PC-3 (cell line): Measurements from ENCODE around the gene MET. TPM values are rescaled to one million over a fixed set of nuclear protein-coding genes. Genes with fewer than 3 reads are reported as not detected.

ENCODE experiments used
- ATAC-seq: fragments of 200-7000 bp; cut with Tn5 transposase; 2 replicates; pipeline ENCODE4 v1.9.1; 2020; ENCODE audit warnings: mild to moderate bottlenecking, moderate library complexity
- BruUV-seq: library from RNA; stranded (reverse); fragments of 400-500 nt; replicated peaks from 2 replicates; lab custom pipeline; 2021; lab: Mats Ljungman, UMichigan
- CTCF ChIA-PET: fragments of 300-600 bp; sonication (Branson Sonifier 250); formaldehyde crosslinking; loops from one replicate; lab custom pipeline; 2022; ENCODE audit warnings: antibody characterized with exemption; lab: Charles Lee
- POLR2A ChIA-PET: fragments of 300-600 bp; sonication (Branson Sonifier 250); formaldehyde crosslinking; loops from one replicate; lab custom pipeline; 2022; ENCODE audit warnings: antibody characterized with exemption; ENCODE audit not compliant: unreplicated experiment; lab: Charles Lee
- DNase-seq: peaks from one replicate; pipeline ENCODE4 v3.0.0-alpha.2; 2015
- H2AFZ ChIP-seq: fragments of 300-600 bp; sonication (generic); 2 replicates; pipeline ENCODE4 v1.6.0; 2016; ENCODE audit warnings: antibody characterized with exemption, low read length
- H3F3A ChIP-seq: fragments of 300-600 bp; sonication (generic); one replicate; pipeline ENCODE4 v1.6.0; 2017; ENCODE audit warnings: antibody characterized with exemption, low read length, control low read depth, mild to moderate bottlenecking; ENCODE audit not compliant: unreplicated experiment
- H3K27ac ChIP-seq: fragments of 300-600 bp; sonication (generic); 2 replicates; pipeline ENCODE4 v1.5.1; 2016; ENCODE audit warnings: mild to moderate bottlenecking, low read length
- H3K27me3 ChIP-seq: fragments of 300-600 bp; sonication (generic); 2 replicates; pipeline ENCODE4 v1.6.1; 2016; ENCODE audit warnings: low read length, mixed read lengths
- H3K36me3 ChIP-seq: fragments of 300-600 bp; sonication (generic); 2 replicates; pipeline ENCODE4 v1.6.1; 2016; ENCODE audit warnings: low read depth, mixed run types, low read length, mixed read lengths
- H3K4me1 ChIP-seq: fragments of 300-600 bp; sonication (generic); 2 replicates; pipeline ENCODE4 v1.5.1; 2016; ENCODE audit warnings: low read length; ENCODE audit not compliant: insufficient read depth
- H3K4me2 ChIP-seq: fragments of 300-600 bp; sonication (generic); 2 replicates; pipeline ENCODE4 v1.6.0; 2016; ENCODE audit warnings: low read length
- H3K4me3 ChIP-seq: fragments of 300-600 bp; sonication (generic); 2 replicates; pipeline ENCODE4 v1.5.1; 2016; ENCODE audit warnings: mild to moderate bottlenecking, low read length, mixed read lengths
- H3K79me2 ChIP-seq: fragments of 300-600 bp; sonication (generic); 2 replicates; pipeline ENCODE4 v1.6.1; 2017; ENCODE audit warnings: low read length, mixed read lengths
- H3K9ac ChIP-seq: fragments of 300-600 bp; sonication (generic); 2 replicates; pipeline ENCODE4 v1.6.0; 2016; ENCODE audit warnings: mild to moderate bottlenecking, low read length
- H3K9me2 ChIP-seq: fragments of 300-600 bp; sonication (generic); replicated peaks from 2 replicates; pipeline ENCODE4 v1.6.1; 2016; ENCODE audit warnings: mixed run types, low read length, mixed read lengths
- H3K9me3 ChIP-seq: fragments of 300-600 bp; sonication (generic); 2 replicates; pipeline ENCODE4 v1.6.1; 2016; ENCODE audit warnings: low read length, mixed read lengths
- H4K20me1 ChIP-seq: fragments of 300-600 bp; sonication (generic); 2 replicates; pipeline ENCODE4 v1.6.1; 2016; ENCODE audit warnings: low read length, mixed read lengths
- EZH2 ChIP-seq: fragments of 300-600 bp; sonication (generic); IDR thresholded peaks from one replicate; pipeline ENCODE4 v1.6.1; 2017; ENCODE audit warnings: antibody characterized with exemption, mild to moderate bottlenecking, low read length; ENCODE audit not compliant: unreplicated experiment
- EZH2phosphoT487 ChIP-seq: fragments of 300-600 bp; sonication (generic); IDR thresholded peaks from 2 replicates; pipeline ENCODE4 v1.6.1; 2018; ENCODE audit warnings: mild to moderate bottlenecking, antibody characterized with exemption, low read length, borderline replicate concordance
- intact Hi-C: fragments of 100-400 bp; cut with micrococcal nuclease; formaldehyde crosslinking; loops from 2 replicates; pipeline ENCODE4 v1.9.0; 2023
- total RNA-seq: library from RNA; depleted of rRNA; stranded (reverse); fragments of >200 nt; gene quantifications from 2 replicates; pipeline ENCODE4 v1.2.3, GENCODE V29; 2014
- TF ChIP-seq, protein P1 (sequence below): fragments of 300-600 bp; sonication (generic); conservative IDR thresholded peaks from 2 replicates; pipeline ENCODE4 v1.5.1; 2017; ENCODE audit warnings: antibody characterized with exemption, low read depth, mild to moderate bottlenecking, low read length

MET gene
- total RNA-seq, 1 experiment from 2014 or later = 118 TPM

DNA sequence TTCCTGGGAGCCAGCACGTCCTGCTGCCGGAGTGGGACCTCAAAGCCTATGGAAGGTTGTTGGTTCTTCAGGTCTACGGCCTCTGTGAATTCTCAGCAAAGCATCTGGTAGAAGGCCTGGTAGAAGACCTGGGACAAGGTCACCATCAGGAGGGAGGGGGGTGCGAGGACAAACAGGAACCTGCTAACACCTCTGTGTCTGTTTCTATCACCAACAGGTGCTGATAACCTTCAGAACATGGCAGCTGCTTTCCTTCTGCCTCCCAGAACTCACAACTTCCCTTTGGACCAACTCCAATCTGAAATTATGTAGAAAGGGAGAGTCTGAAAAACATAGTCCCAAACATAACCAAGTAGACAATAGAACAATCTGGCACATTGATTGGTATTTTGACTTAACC is 8.3 kb upstream of the MET start:
- ATAC-seq (no peak), DNase-seq (no peak)
- no TSS peak for BruUV-seq
- Histone ChIP-seq H3K4me2 (no peak overlapping the region), H3K4me3 (no peak overlapping the region), H3K9me3 (no peaks in the 10 kb centered on the region), H3K27ac (no peak overlapping the region), H3K27me3 (no peaks in the 10 kb centered on the region), H3K9me2 (no peaks in the 10 kb centered on the region), H2AFZ (no peak overlapping the region), H3K9ac (no peak overlapping the region), H3K4me1 (no peaks in the 10 kb centered on the region), H4K20me1 (no peaks in the 10 kb centered on the region), H3K79me2 (no peaks in the 10 kb centered on the region), H3K36me3 (no peaks in the 10 kb centered on the region), H3F3A (no peaks in the 10 kb centered on the region)
- ChIA-PET CTCF (no interaction called here), POLR2A (interaction anchor here (0.5 kb wide), 1 partner anchor 26 kb away, joined by 3 read pairs; no protein-coding TSS in a partner anchor)
- intact Hi-C loops = no loop called here
- TF ChIP-seq, protein P1, sequence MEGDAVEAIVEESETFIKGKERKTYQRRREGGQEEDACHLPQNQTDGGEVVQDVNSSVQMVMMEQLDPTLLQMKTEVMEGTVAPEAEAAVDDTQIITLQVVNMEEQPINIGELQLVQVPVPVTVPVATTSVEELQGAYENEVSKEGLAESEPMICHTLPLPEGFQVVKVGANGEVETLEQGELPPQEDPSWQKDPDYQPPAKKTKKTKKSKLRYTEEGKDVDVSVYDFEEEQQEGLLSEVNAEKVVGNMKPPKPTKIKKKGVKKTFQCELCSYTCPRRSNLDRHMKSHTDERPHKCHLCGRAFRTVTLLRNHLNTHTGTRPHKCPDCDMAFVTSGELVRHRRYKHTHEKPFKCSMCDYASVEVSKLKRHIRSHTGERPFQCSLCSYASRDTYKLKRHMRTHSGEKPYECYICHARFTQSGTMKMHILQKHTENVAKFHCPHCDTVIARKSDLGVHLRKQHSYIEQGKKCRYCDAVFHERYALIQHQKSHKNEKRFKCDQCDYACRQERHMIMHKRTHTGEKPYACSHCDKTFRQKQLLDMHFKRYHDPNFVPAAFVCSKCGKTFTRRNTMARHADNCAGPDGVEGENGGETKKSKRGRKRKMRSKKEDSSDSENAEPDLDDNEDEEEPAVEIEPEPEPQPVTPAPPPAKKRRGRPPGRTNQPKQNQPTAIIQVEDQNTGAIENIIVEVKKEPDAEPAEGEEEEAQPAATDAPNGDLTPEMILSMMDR = no peak
- TF ChIP-seq EZH2 = no peak
- no peak for TF ChIP-seq EZH2phosphoT487

- CTCF ChIA-PET = interaction anchor here (0.6 kb wide), 1 partner anchor 68 kb away, joined by 5 read pairs; no protein-coding TSS in a partner anchor
- TF ChIP-seq, protein P1 = no peak
- TF ChIP-seq EZH2 = no peak
- TF ChIP-seq EZH2phosphoT487 = no peak
- H3K9ac ChIP-seq = no peak overlapping the region
- DNase-seq (no peak), ATAC-seq (no peak)
- no peaks in the 10 kb centered on the region for H3F3A ChIP-seq
- H3K4me2 ChIP-seq = no peak overlapping the region
- POLR2A ChIA-PET = no interaction called here
- no peak overlapping the region for H3K27ac ChIP-seq
- no peak overlapping the region for H2AFZ ChIP-seq
- no peaks in the 10 kb centered on the region for H3K36me3 ChIP-seq
- no peaks in the 10 kb centered on the region for H3K79me2 ChIP-seq
- no peaks in the 10 kb centered on the region for H4K20me1 ChIP-seq
- intact Hi-C loops = no loop called here
- no peaks in the 10 kb centered on the region for H3K27me3 ChIP-seq
- H3K9me3 ChIP-seq = no peaks in the 10 kb centered on the region
- no TSS peak for BruUV-seq
- no peaks in the 10 kb centered on the region for H3K9me2 ChIP-seq
- no peak overlapping the region for H3K4me3 ChIP-seq
- no peaks in the 10 kb centered on the region for H3K4me1 ChIP-seq
Observed at GRCh38 chr7:116665332-116665996, 6.5 kb upstream of the MET start.

- POLR2A ChIA-PET = no interaction called here
- ATAC-seq = no peak
- H3F3A ChIP-seq = no peaks in the 10 kb centered on the region
- no peaks in the 10 kb centered on the region for H3K9me2 ChIP-seq
- no peaks in the 10 kb centered on the region for H3K9me3 ChIP-seq
- no peak for TF ChIP-seq EZH2phosphoT487
- TF ChIP-seq, protein P1 = no peak
- no peak for TF ChIP-seq EZH2
- CTCF ChIA-PET = no interaction called here
- H3K4me2 ChIP-seq = no peak overlapping the region
- no peak overlapping the region for H3K4me3 ChIP-seq
- H3K27me3 ChIP-seq = no peaks in the 10 kb centered on the region
- H3K27ac ChIP-seq = no peak overlapping the region
- no peaks in the 10 kb centered on the region for H4K20me1 ChIP-seq
- H3K4me1 ChIP-seq = peaks cover 8% of the 10 kb centered on the region
- no peak overlapping the region for H2AFZ ChIP-seq
- no TSS peak for BruUV-seq
- DNase-seq = no peak
- peaks cover 25% of the 10 kb centered on the region for H3K79me2 ChIP-seq
- intact Hi-C loops = loop anchor here (2.0 to 10.0 kb wide), 2 partner anchors 37 to 145 kb away; partner anchors contain the start of gene CAV1
- H3K36me3 ChIP-seq = no peaks in the 10 kb centered on the region
- no peak overlapping the region for H3K9ac ChIP-seq
Observed at GRCh38 chr7:116669769-116670168, 2.2 kb upstream of the MET start.
